Suprapubic skin (tissue), 4 donors: ENCODE measurements around the gene MAPKAPK2. TPM values are rescaled to one million over a fixed set of nuclear protein-coding genes. Genes with fewer than 3 reads are reported as not detected.
A peak's percentile ranks its signal among the peaks of the same experiment; 100 is the strongest.

Experiments
- DNase-seq, 2 donors: peaks; one replicate each; pipeline ENCODE4 v3.0.0-alpha.2; 2019; ENCODE audit warnings: low spot score in 2 of 2
- H3K27ac ChIP-seq: fragments of 200-600 bp; sonication (generic); one replicate; pipeline ENCODE4 v1.5.1; 2019
- H3K27me3 ChIP-seq: fragments of 200-600 bp; sonication (generic); one replicate; pipeline ENCODE4 v1.5.1; 2019
- H3K36me3 ChIP-seq: fragments of 200-600 bp; sonication (generic); one replicate; pipeline ENCODE4 v1.5.1; 2019
- H3K4me1 ChIP-seq: fragments of 200-600 bp; sonication (generic); one replicate; pipeline ENCODE4 v1.5.1; 2019
- H3K4me3 ChIP-seq: fragments of 200-600 bp; sonication (generic); one replicate; pipeline ENCODE4 v1.5.1; 2019; ENCODE audit warnings: mild to moderate bottlenecking
- H3K9me3 ChIP-seq: fragments of 200-600 bp; sonication (generic); one replicate; pipeline ENCODE4 v1.5.1; 2019
- EP300 ChIP-seq: sonication (generic); formaldehyde crosslinking; IDR thresholded peaks from one replicate; pipeline ENCODE4 v1.6.1; 2017; ENCODE audit warnings: antibody characterized with exemption
- POLR2A ChIP-seq, 2 donors: fragments of 450-650 bp; IDR thresholded peaks; one replicate each; pipeline ENCODE4 v1.6.1; 2017; ENCODE audit warnings: antibody characterized with exemption in 2 of 2, mild to moderate bottlenecking in 2 of 2, moderate library complexity in 2 of 2
- POLR2AphosphoS5 ChIP-seq, 3 donors: sonication (generic); formaldehyde crosslinking; IDR thresholded peaks; one replicate each; pipeline ENCODE4 v1.6.1; 2017; ENCODE audit warnings: antibody characterized with exemption in 3 of 3
- WGBS: methylation state at CpG from one replicate; pipeline ENCODE4 v1.1.5; 2018; 5-methylcytosine and 5-hydroxymethylcytosine counted together
- total RNA-seq, 4 donors: library from RNA; depleted of rRNA; stranded (reverse); fragments of >200 nt; gene quantifications; one replicate each; pipeline ENCODE4 v1.1.0, GENCODE V29; 2016
- TF ChIP-seq, protein P1 (sequence below), 2 donors: fragments of 200-600 bp in 1 of 2; fragments of 450-650 bp in 1 of 2; sonication (generic) in 1 of 2; IDR thresholded peaks; one replicate each; pipeline ENCODE4 v1.5.1; 2016 to 2019; ENCODE audit warnings: antibody characterized with exemption in 2 of 2, mild to moderate bottlenecking in 1 of 2, moderate library complexity in 1 of 2

MAPKAPK2 gene
- total RNA-seq, 4 donors from 2014 or later: 38.0 to 72.3 (median 62.4) TPM

DNA sequence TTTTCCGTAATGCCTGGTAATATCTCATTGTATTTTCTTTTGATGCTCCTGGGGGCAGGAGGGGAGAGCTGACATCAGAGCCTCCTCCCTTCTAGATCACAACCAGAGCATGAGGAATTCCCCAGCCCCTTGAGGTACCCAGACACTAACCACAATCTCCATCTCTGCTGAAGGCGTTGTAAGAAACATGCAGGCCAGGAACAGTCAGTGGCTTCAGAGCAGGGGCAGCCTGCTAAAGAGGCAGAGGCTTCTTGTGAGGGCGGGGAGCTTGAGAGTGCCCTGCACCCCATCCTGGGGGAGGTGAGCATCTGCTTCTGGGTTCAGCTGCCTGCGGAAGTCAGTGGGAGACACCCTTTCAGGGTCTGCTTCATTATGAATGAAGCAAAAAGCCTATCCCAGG, 19.0 kb downstream of the MAPKAPK2 start:
- H3K27ac ChIP-seq: no peak overlapping the region
- no peaks in the 10 kb centered on the region for H3K9me3 ChIP-seq
- WGBS: 74% methylated on average over 4 of the region's 4 CpGs
- no peaks in the 10 kb centered on the region for H3K36me3 ChIP-seq
- TF ChIP-seq POLR2AphosphoS5 (IDR thresholded peaks at IDR 0.05) (no peak), POLR2A (IDR thresholded peaks at IDR 0.05) (no peak), EP300 (no peak)
- TF ChIP-seq, protein P1, sequence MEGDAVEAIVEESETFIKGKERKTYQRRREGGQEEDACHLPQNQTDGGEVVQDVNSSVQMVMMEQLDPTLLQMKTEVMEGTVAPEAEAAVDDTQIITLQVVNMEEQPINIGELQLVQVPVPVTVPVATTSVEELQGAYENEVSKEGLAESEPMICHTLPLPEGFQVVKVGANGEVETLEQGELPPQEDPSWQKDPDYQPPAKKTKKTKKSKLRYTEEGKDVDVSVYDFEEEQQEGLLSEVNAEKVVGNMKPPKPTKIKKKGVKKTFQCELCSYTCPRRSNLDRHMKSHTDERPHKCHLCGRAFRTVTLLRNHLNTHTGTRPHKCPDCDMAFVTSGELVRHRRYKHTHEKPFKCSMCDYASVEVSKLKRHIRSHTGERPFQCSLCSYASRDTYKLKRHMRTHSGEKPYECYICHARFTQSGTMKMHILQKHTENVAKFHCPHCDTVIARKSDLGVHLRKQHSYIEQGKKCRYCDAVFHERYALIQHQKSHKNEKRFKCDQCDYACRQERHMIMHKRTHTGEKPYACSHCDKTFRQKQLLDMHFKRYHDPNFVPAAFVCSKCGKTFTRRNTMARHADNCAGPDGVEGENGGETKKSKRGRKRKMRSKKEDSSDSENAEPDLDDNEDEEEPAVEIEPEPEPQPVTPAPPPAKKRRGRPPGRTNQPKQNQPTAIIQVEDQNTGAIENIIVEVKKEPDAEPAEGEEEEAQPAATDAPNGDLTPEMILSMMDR (IDR thresholded peaks at IDR 0.05): no peak
- H3K4me3 ChIP-seq: no peak overlapping the region
- peak in 1 of 2 donors; percentile 19 for DNase-seq
- H3K27me3 ChIP-seq: no peaks in the 10 kb centered on the region
- H3K4me1 ChIP-seq: peaks cover 70% of the 10 kb centered on the region

DNA sequence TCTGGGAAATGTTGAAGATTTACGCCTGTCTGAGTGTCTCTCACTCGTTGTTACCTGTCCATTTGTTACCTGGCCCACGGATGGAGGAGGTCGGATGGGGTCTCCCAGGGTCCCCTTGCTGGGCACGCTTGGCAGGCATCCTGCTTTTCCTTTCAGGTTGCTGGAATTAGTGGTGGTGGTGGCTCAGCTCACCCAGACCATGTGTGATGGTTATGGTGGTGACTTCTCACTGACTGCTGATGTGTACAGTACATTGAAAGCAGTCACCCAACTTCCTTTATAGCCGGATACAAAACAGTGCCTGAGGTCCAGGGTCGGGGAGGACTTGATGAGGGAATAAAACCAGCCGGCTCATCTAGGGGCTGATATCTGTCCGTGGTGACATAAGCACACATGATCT, 19.5 kb downstream of the MAPKAPK2 start:
- TF ChIP-seq, protein P1 (IDR thresholded peaks at IDR 0.05): no peak
- TF ChIP-seq EP300: no peak
- TF ChIP-seq POLR2AphosphoS5 (IDR thresholded peaks at IDR 0.05): no peak
- no peak for TF ChIP-seq POLR2A (IDR thresholded peaks at IDR 0.05)

DNA sequence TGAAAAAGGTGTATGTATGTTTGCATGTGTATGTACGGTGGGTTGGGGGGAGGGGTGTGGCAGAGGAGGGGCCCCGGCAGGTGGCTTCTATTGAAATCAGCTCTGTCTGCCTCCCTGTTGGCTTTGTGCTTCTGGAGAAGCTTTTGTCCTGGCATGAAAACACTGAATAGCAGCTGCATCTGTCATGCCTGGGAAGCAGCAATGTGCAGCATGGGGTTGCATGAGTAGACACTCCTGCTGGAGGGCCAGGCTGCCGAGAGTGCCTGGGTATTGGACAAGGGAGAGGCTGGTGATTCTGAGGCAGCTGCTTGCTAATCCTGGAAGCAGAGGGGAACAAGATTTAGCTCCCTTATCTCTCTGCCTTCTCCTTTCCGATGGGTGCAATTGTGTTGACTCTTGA, 20.5 kb downstream of the MAPKAPK2 start:
- peak in 1 of 2 donors; percentile 67 for DNase-seq
- H3K27me3 ChIP-seq: no peaks in the 10 kb centered on the region
- TF ChIP-seq EP300: no peak
- H3K4me1 ChIP-seq: peaks cover 72% of the 10 kb centered on the region
- H3K4me3 ChIP-seq: no peak overlapping the region
- WGBS: 55% methylated on average over 3 of the region's 4 CpGs
- peak overlapping the region; percentile 57 for H3K27ac ChIP-seq
- H3K36me3 ChIP-seq: no peaks in the 10 kb centered on the region
- H3K9me3 ChIP-seq: no peaks in the 10 kb centered on the region

More for the DNA sequence above, 19.5 kb downstream of the MAPKAPK2 start:
- H3K9me3 ChIP-seq: no peaks in the 10 kb centered on the region
- DNase-seq: peak in 1 of 2 donors; percentile 50
- peaks cover 73% of the 10 kb centered on the region for H3K4me1 ChIP-seq
- no peaks in the 10 kb centered on the region for H3K36me3 ChIP-seq
- H3K4me3 ChIP-seq: no peak overlapping the region
- no peaks in the 10 kb centered on the region for H3K27me3 ChIP-seq
- H3K27ac ChIP-seq: no peak overlapping the region
- WGBS: 88% methylated on average over 7 of the region's 9 CpGs

DNA sequence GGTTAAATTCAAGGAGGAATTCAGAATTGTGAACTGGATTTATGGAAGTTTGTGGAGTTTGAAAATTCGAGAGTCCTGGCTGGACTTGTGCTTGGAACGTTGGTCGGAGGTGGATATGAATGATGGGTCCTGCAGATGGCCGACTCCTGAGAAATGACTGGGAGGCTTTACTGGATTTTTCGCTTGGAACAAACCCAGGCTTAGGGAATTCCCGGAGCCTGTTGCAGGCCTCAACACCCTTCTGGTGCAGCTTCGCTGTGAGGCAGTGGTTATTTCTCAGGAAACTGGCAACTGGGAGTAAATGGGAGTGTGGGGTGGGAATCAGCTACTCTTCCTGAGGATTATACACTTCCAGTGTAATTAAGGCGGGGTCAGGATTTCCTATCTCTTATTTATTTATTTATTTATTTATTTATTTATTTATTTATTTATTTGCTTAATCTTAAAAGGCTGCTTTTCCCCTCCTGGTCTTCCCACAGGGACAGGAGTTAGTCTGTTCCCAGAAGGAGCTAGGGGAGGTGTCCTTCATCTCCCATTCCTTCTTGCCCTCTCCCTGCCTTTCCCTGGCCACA, 21.1 kb downstream of the MAPKAPK2 start:
- H3K27me3 ChIP-seq: no peaks in the 10 kb centered on the region
- no peak for TF ChIP-seq EP300
- H3K9me3 ChIP-seq: no peaks in the 10 kb centered on the region
- H3K4me1 ChIP-seq: peaks cover 66% of the 10 kb centered on the region
- DNase-seq: no peak
- no peak overlapping the region for H3K4me3 ChIP-seq
- 46% methylated on average over 8 of the region's 8 CpGs for WGBS
- peak overlapping the region; percentile 57 for H3K27ac ChIP-seq
- no peaks in the 10 kb centered on the region for H3K36me3 ChIP-seq

DNA sequence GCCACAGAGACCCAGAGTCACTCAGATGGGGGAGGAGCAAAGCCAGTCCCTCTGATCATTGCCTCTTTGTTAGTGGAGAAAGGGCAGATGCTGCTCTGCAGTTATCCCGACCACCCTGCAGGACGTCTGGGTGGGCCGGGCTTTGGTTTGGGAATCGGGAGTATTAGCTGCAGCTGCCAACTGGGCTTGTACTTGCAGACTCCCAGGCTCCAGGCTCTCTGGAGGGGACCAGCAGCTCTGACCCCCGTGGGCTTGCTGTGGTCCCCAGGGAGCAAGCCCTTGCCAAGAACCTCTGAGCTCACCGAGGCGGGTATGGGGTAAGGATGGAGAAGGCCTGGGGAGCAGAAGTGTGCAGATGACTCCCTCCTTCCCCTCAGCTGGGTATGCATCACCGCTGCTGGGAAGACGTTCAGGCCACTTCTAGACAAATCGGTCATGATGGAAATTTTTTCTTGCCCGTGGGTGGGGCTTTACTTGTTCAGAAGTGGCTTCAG, 21.6 kb downstream of the MAPKAPK2 start:
- Histone ChIP-seq H3K27ac (peak overlapping the region; percentile 57), H3K4me3 (no peak overlapping the region), H3K9me3 (no peaks in the 10 kb centered on the region), H3K36me3 (no peaks in the 10 kb centered on the region), H3K27me3 (no peaks in the 10 kb centered on the region), H3K4me1 (peaks cover 66% of the 10 kb centered on the region)
- TF ChIP-seq POLR2AphosphoS5 (IDR thresholded peaks at IDR 0.05) (no peak), POLR2A (IDR thresholded peaks at IDR 0.05) (no peak), EP300 (no peak)
- TF ChIP-seq, protein P1 (IDR thresholded peaks at IDR 0.05): no peak
- WGBS: 45% methylated on average over 5 of the region's 11 CpGs
- DNase-seq: peak in 1 of 2 donors; percentile 78

DNA sequence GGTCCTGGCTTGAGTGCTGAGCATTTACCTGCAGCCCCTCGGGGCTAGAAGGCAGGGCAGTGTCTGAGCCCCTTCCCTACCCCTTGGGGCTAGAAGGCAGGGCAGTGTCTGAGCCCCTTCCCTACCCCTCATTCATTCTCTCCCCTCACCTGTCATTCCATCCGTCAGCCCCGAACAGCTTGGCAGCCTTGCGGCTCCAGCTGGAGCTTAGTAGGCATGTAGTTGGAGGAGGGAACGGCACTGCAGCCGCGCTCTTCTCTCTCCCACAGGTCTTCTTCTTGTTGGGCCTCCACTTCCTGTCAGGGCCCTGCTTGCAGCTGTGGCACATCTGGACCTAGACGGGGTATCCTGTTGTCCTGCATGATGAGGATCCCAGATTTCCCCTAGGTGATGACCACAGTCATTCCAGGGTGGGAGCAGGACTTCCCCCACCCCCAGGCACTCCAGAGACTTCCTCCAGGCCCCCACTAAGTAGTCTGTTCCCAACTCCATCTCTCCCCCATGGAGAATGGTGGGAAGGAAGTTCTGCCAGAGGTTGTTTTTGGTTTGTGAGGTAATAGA, 22.2 kb downstream of the MAPKAPK2 start:
- no peak for TF ChIP-seq POLR2A (IDR thresholded peaks at IDR 0.05)
- TF ChIP-seq EP300: no peak
- no peak for TF ChIP-seq POLR2AphosphoS5 (IDR thresholded peaks at IDR 0.05)
- TF ChIP-seq, protein P1 (IDR thresholded peaks at IDR 0.05): no peak
- Histone ChIP-seq H3K4me3 (no peak overlapping the region), H3K9me3 (no peaks in the 10 kb centered on the region), H3K36me3 (no peaks in the 10 kb centered on the region), H3K27me3 (no peaks in the 10 kb centered on the region), H3K4me1 (peaks cover 66% of the 10 kb centered on the region), H3K27ac (peak overlapping the region; percentile 57)
- no peak for DNase-seq
- 64% methylated on average over 8 of the region's 8 CpGs for WGBS
